Panc1 (cell line): ENCODE results near the gene RGS6. TPM values are rescaled to one million over a fixed set of nuclear protein-coding genes. Genes with fewer than 3 reads are reported as not detected.

Experiments
- ATAC-seq: fragments of 200-7000 bp; cut with Tn5 transposase; 2 replicates; pipeline ENCODE4 v1.9.1; 2020; ENCODE audit warnings: mild to moderate bottlenecking, moderate library complexity
- BruUV-seq: library from RNA; stranded (reverse); fragments of 400-500 nt; replicated peaks from 2 replicates; lab custom pipeline; 2021; lab: Mats Ljungman, UMichigan
- CTCF ChIA-PET: fragments of 300-600 bp; sonication (Branson Sonifier 250); formaldehyde crosslinking; loops from one replicate; lab custom pipeline; 2022; ENCODE audit warnings: antibody characterized with exemption; lab: Charles Lee
- POLR2A ChIA-PET: fragments of 300-600 bp; sonication (Branson Sonifier 250); formaldehyde crosslinking; loops from one replicate; lab custom pipeline; 2022; ENCODE audit warnings: antibody characterized with exemption; lab: Charles Lee
- DNase-seq: peaks from one replicate; pipeline ENCODE4 v3.0.0-alpha.2; 2010; ENCODE audit warnings: low read depth, low spot score
- H3K27ac ChIP-seq: 2 replicates; pipeline ENCODE4 v1.5.1; 2011; ENCODE audit warnings: mild to moderate bottlenecking, low read length, inconsistent platforms
- H3K27me3 ChIP-seq: fragments of 200-500 bp; sonication (Bioruptor generic); 2 replicates; pipeline ENCODE4 v1.6.0; 2014; ENCODE audit warnings: low read length, inconsistent platforms; ENCODE audit not compliant: control insufficient read depth, insufficient read depth
- H3K36me3 ChIP-seq: fragments of 200-500 bp; sonication (Bioruptor generic); 2 replicates; pipeline ENCODE4 v1.5.1; 2014; ENCODE audit warnings: inconsistent platforms, mild to moderate bottlenecking, low read length, moderate library complexity; ENCODE audit not compliant: control insufficient read depth, insufficient read depth
- H3K4me1 ChIP-seq: 2 replicates; pipeline ENCODE4 v1.5.1; 2011; ENCODE audit warnings: inconsistent platforms, mild to moderate bottlenecking, low read length, moderate library complexity; ENCODE audit not compliant: control insufficient read depth, insufficient read depth
- H3K4me3 ChIP-seq, 2 experiments: 2 replicates each; pipeline ENCODE4 v1.5.1; 2011 to 2012; ENCODE audit warnings: low read depth in 2 of 2, low read length in 2 of 2, mild to moderate bottlenecking in 2 of 2, inconsistent platforms in 1 of 2, moderate library complexity in 1 of 2
- H3K9me3 ChIP-seq: fragments of 200-500 bp; sonication (Bioruptor generic); 2 replicates; pipeline ENCODE4 v1.5.1; 2014; ENCODE audit warnings: low read depth, mild to moderate bottlenecking, inconsistent platforms, low read length, moderate library complexity; ENCODE audit not compliant: control insufficient read depth, insufficient read depth
- POLR2AphosphoS5 ChIP-seq: IDR thresholded peaks from 2 replicates; pipeline ENCODE4 v1.6.1; 2012; ENCODE audit warnings: mild to moderate bottlenecking, low read depth, low read length, moderate library complexity
- SIN3A ChIP-seq: IDR thresholded peaks from 2 replicates; pipeline ENCODE4 v1.6.1; 2012; ENCODE audit warnings: low read depth, mild to moderate bottlenecking, low read length, moderate library complexity, borderline replicate concordance; ENCODE audit not compliant: insufficient read depth
- TCF7L2 ChIP-seq: IDR thresholded peaks from 2 replicates; pipeline ENCODE4 v1.6.1; 2011; ENCODE audit warnings: mild to moderate bottlenecking, low read depth, low read length, inconsistent platforms
- in situ Hi-C: cut with HindIII; loops from 2 replicates; pipeline ENCODE4 v1.10.0; 2016; ENCODE audit warnings: low sequenced_read_pairs, low pct_unique_long_range_greater_than_20kb
- intact Hi-C: fragments of 100-400 bp; cut with micrococcal nuclease; formaldehyde crosslinking; loops from one replicate; pipeline ENCODE4 v1.10.0; 2022; ENCODE audit not compliant: unreplicated experiment
- total RNA-seq: library from RNA; stranded (reverse); gene quantifications from one replicate; pipeline ENCODE4 v1.2.1, GENCODE V29; 2021; ENCODE audit not compliant: unreplicated experiment
- TF ChIP-seq, protein P1 (sequence below), 2 experiments: IDR thresholded peaks; 2 replicates each; pipeline ENCODE4 v1.6.1; 2011 to 2012; ENCODE audit warnings: low read depth in 2 of 2, control low read depth in 1 of 2, low read length in 1 of 2, mild to moderate bottlenecking in 1 of 2, moderate library complexity in 1 of 2; ENCODE audit not compliant: insufficient read depth in 1 of 2
- TF ChIP-seq, protein P2 (sequence below): fragments of 450-650 bp; IDR thresholded peaks from 2 replicates; pipeline ENCODE4 v1.5.1; 2017; ENCODE audit warnings: mild to moderate bottlenecking

The RGS6 gene
- total RNA-seq, 1 experiment from 2014 or later, result not detected

DNA sequence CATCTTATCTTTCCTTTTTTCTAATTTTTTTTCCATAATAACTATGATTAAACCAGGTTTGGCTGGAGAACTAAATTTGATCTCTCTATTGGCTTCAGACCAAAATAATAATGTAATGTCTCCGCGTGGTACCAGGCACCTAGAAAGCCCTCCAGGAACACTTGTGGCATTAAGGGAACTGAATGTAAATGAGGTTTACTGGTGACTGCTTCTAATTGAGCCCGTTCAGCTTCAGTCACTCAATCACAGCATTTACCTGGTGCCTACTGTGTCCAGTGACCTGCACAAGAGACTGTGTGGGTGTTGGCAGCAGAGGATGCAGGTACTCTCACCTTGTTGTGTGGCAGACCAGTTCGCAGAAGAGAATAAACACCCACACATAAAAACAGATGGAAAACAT lies 659.2 kb downstream of the RGS6 start:
- H3K27ac ChIP-seq, result no peak overlapping the region
- BruUV-seq, result no TSS peak
- TF ChIP-seq, protein P1, sequence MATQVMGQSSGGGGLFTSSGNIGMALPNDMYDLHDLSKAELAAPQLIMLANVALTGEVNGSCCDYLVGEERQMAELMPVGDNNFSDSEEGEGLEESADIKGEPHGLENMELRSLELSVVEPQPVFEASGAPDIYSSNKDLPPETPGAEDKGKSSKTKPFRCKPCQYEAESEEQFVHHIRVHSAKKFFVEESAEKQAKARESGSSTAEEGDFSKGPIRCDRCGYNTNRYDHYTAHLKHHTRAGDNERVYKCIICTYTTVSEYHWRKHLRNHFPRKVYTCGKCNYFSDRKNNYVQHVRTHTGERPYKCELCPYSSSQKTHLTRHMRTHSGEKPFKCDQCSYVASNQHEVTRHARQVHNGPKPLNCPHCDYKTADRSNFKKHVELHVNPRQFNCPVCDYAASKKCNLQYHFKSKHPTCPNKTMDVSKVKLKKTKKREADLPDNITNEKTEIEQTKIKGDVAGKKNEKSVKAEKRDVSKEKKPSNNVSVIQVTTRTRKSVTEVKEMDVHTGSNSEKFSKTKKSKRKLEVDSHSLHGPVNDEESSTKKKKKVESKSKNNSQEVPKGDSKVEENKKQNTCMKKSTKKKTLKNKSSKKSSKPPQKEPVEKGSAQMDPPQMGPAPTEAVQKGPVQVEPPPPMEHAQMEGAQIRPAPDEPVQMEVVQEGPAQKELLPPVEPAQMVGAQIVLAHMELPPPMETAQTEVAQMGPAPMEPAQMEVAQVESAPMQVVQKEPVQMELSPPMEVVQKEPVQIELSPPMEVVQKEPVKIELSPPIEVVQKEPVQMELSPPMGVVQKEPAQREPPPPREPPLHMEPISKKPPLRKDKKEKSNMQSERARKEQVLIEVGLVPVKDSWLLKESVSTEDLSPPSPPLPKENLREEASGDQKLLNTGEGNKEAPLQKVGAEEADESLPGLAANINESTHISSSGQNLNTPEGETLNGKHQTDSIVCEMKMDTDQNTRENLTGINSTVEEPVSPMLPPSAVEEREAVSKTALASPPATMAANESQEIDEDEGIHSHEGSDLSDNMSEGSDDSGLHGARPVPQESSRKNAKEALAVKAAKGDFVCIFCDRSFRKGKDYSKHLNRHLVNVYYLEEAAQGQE (IDR thresholded peaks at IDR 0.05; ENCODE audit: insufficient read depth in 1 of 2, low read depth in 2 of 2, low read length in 1 of 2), result no peak
- no peak for TF ChIP-seq SIN3A

DNA sequence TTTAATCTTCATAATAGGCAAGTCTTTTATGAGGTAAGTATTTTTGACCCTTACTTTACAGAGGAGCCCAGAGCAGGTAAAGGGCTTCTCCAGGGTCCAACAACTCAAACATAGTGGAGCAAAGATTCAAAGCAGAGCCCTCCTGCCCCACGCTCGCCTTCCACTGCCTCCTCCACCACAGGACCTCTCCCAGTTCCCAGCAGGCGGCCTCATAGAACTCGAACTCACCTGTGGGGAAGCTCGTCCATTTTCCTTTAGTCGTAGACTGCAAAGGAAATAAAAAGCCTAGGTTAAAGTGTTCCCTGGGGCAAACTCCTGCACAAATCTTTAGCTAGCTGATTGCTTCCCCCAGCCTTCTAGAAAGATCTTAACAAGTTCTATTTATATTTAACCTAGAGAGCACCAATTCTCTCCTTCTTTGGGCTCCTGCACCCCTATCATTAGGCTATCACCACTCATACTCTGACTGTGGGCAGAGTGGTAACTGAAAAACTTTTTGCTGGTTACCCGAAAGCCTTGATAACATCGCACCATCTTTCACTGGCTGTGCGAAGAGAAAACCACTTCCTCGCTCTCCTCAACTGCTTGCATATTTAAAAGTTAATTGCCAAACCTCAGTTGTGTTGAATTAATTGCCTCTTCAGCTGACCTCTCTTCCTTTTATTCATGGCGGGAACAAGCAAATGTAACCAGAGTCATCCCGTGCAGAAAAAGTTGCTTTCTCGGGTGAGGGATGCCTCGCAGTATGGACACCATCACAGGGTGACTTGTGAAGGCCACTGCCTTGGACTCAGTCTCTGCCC lies 662.1 kb downstream of the RGS6 start:
- ATAC-seq, result no peak
- peaks cover 2% of the 10 kb centered on the region; the same call in 1 of the 2 replicates for H3K27me3 ChIP-seq
- no peak for DNase-seq
- ChIA-PET CTCF (no interaction called here), POLR2A (no interaction called here)
- no peaks in the 10 kb centered on the region for H3K36me3 ChIP-seq
- H3K27ac ChIP-seq, result no peak overlapping the region
- intact Hi-C loops (no loop called here), in situ Hi-C loops (no loop called here)
- TF ChIP-seq POLR2AphosphoS5 (no peak), TCF7L2 (no peak), SIN3A (no peak)
- TF ChIP-seq, protein P2, sequence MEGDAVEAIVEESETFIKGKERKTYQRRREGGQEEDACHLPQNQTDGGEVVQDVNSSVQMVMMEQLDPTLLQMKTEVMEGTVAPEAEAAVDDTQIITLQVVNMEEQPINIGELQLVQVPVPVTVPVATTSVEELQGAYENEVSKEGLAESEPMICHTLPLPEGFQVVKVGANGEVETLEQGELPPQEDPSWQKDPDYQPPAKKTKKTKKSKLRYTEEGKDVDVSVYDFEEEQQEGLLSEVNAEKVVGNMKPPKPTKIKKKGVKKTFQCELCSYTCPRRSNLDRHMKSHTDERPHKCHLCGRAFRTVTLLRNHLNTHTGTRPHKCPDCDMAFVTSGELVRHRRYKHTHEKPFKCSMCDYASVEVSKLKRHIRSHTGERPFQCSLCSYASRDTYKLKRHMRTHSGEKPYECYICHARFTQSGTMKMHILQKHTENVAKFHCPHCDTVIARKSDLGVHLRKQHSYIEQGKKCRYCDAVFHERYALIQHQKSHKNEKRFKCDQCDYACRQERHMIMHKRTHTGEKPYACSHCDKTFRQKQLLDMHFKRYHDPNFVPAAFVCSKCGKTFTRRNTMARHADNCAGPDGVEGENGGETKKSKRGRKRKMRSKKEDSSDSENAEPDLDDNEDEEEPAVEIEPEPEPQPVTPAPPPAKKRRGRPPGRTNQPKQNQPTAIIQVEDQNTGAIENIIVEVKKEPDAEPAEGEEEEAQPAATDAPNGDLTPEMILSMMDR, result no peak
- TF ChIP-seq, protein P1 (IDR thresholded peaks at IDR 0.05; ENCODE audit: insufficient read depth in 1 of 2, low read depth in 2 of 2, low read length in 1 of 2), result no peak
- no peaks in the 10 kb centered on the region for H3K9me3 ChIP-seq
- BruUV-seq, result no TSS peak
- no peak overlapping the region for H3K4me3 ChIP-seq
- no peaks in the 10 kb centered on the region for H3K4me1 ChIP-seq

More for the DNA sequence above, 659.2 kb downstream of the RGS6 start:
- no peaks in the 10 kb centered on the region for H3K9me3 ChIP-seq
- CTCF ChIA-PET, result no interaction called here
- ATAC-seq, result no peak
- peaks cover 2% of the 10 kb centered on the region; the same call in 1 of the 2 replicates for H3K27me3 ChIP-seq
- in situ Hi-C loops (no loop called here), intact Hi-C loops (no loop called here)
- no peaks in the 10 kb centered on the region for H3K36me3 ChIP-seq
- H3K4me3 ChIP-seq, result no peak overlapping the region
- DNase-seq, result no peak
- POLR2A ChIA-PET, result no interaction called here
- H3K4me1 ChIP-seq, result no peaks in the 10 kb centered on the region
